Hindlimb muscle (tissue), 1 donor: ENCODE data around the gene HLA-B. TPM values are rescaled to one million over a fixed set of nuclear protein-coding genes. Genes with fewer than 3 reads are reported as not detected.

Experiments used
- DNase-seq: peaks from one replicate; pipeline ENCODE4 v3.0.0-alpha.2; 2013
- polyA plus RNA-seq: library from polyadenylated mRNA; unstranded; fragments of 120-200 nt; gene quantifications from one replicate; pipeline ENCODE4 v1.2.1, GENCODE V29; 2013; ENCODE audit not compliant: insufficient read length

The HLA-B gene
- polyA plus RNA-seq, 1 donor: 119 TPM

GRCh38 chr6:31352683-31353383 lies 4.1 kb downstream of the HLA-B start:
- DNase-seq: no peak

GRCh38 chr6:31352310-31352682 lies 4.7 kb downstream of the HLA-B start:
- no peak for DNase-seq

- no peak for DNase-seq
These were observed 5.3 kb downstream of the HLA-B start for GRCh38 chr6:31351401-31352309.

GRCh38 chr6:31351033-31351380 lies 6.0 kb downstream of the HLA-B start:
- no peak for DNase-seq

GRCh38 chr6:31350196-31351032 lies 6.6 kb downstream of the HLA-B start:
- no peak for DNase-seq

- DNase-seq: no peak
These were observed 7.7 kb downstream of the HLA-B start for GRCh38 chr6:31349301-31349700.

- no peak for DNase-seq
These were observed 11.8 kb downstream of the HLA-B start for GRCh38 chr6:31345026-31345730.

- DNase-seq: no peak
These were observed 16.8 kb downstream of the HLA-B start for GRCh38 chr6:31340228-31340627.

GRCh38 chr6:31339210-31339609 lies 17.8 kb downstream of the HLA-B start:
- DNase-seq: no peak

GRCh38 chr6:31336896-31337496 lies 20.0 kb downstream of the HLA-B start:
- DNase-seq: no peak

GRCh38 chr6:31332637-31333602 lies 24.1 kb downstream of the HLA-B start:
- no peak for DNase-seq

GRCh38 chr6:31328355-31328960 lies 28.5 kb downstream of the HLA-B start:
- no peak for DNase-seq

GRCh38 chr6:31321820-31322219 lies 35.2 kb downstream of the HLA-B start:
- no peak for DNase-seq

GRCh38 chr6:31321005-31321707 lies 35.8 kb downstream of the HLA-B start:
- no peak for DNase-seq

GRCh38 chr6:31317036-31317435 lies 39.9 kb downstream of the HLA-B start:
- DNase-seq: no peak

GRCh38 chr6:31309641-31310040 lies 47.3 kb downstream of the HLA-B start:
- no peak for DNase-seq

- DNase-seq: no peak
These were observed 48.2 kb downstream of the HLA-B start for GRCh38 chr6:31308845-31309175.

GRCh38 chr6:31308050-31308844 lies 48.7 kb downstream of the HLA-B start:
- DNase-seq: no peak

- no peak for DNase-seq
These were observed 49.3 kb downstream of the HLA-B start for GRCh38 chr6:31307669-31308049.
